HCT116 (cell line): Measurements from ENCODE around the gene SHROOM3. TPM values are rescaled to one million over a fixed set of nuclear protein-coding genes. Genes with fewer than 3 reads are reported as not detected.

Source experiments
- ATAC-seq: fragments of 200-7000 bp; cut with Tn5 transposase; 2 replicates; pipeline ENCODE4 v1.9.1; 2020; ENCODE audit warnings: mild to moderate bottlenecking, moderate library complexity
- BruUV-seq: library from RNA; stranded (reverse); fragments of 400-500 nt; replicated peaks from 2 replicates; lab custom pipeline; 2021; lab: Mats Ljungman, UMichigan
- CTCF ChIA-PET: fragments of 300-600 bp; sonication (Branson Sonifier 250); formaldehyde crosslinking; loops from one replicate; lab custom pipeline; 2021; ENCODE audit warnings: antibody characterized with exemption; lab: Charles Lee
- POLR2A ChIA-PET: fragments of 300-600, 350-600 bp; sonication (Branson Sonifier 250); formaldehyde crosslinking; loops from one replicate; lab custom pipeline; 2021; ENCODE audit warnings: antibody characterized with exemption; lab: Charles Lee
- RAD21 ChIA-PET, 2 experiments: fragments of 300-600 bp; sonication (Branson Sonifier 250); formaldehyde crosslinking; loops; one replicate each; lab custom pipeline; 2023; ENCODE audit warnings: low total read pairs in 2 of 2; ENCODE audit not compliant: uncharacterized antibody in 2 of 2, unreplicated experiment in 2 of 2, low non-redundant PET in 1 of 2; lab: Charles Lee
- DNase-seq: peaks from one replicate; pipeline ENCODE4 v3.0.0-alpha.2; 2010; ENCODE audit warnings: low read depth, low spot score
- H2AFZ ChIP-seq: fragments of 200-600 bp; shearing (Covaris generic), sonication (generic); 2 replicates; pipeline ENCODE4 v1.6.1; 2017; ENCODE audit warnings: low read depth, mixed run types, mixed read lengths, antibody characterized with exemption, low read length; ENCODE audit not compliant: poor library complexity, severe bottlenecking
- H3K27ac ChIP-seq: 2 replicates; pipeline ENCODE4 v1.5.1; 2012; ENCODE audit warnings: low read depth, low read length
- H3K27me3 ChIP-seq: fragments of 200-600 bp; sonication (generic); 2 replicates; pipeline ENCODE4 v1.6.1; 2016; ENCODE audit warnings: mixed run types, low read length, mixed read lengths; ENCODE audit not compliant: insufficient read depth
- H3K36me3 ChIP-seq, 2 experiments: fragments of 200-500 bp in 1 of 2; fragments of 200-600 bp in 1 of 2; sonication (Bioruptor generic) in 1 of 2; sonication (generic) in 1 of 2; 2 replicates each; pipeline versions ENCODE4 v1.5.1 to v1.6.1; 2014 to 2016; ENCODE audit warnings: low read length in 2 of 2, inconsistent platforms in 1 of 2, mixed read lengths in 1 of 2, mixed run types in 1 of 2; ENCODE audit not compliant: insufficient read depth in 2 of 2, control insufficient read depth in 1 of 2
- H3K4me1 ChIP-seq, 2 experiments: fragments of 200-600 bp in 1 of 2; sonication (generic) in 1 of 2; 2 replicates each; pipeline versions ENCODE4 v1.5.1 to v1.6.1; 2012 to 2017; ENCODE audit warnings: low read length in 2 of 2, inconsistent platforms in 1 of 2, mild to moderate bottlenecking in 1 of 2, mixed read lengths in 1 of 2, mixed run types in 1 of 2, moderate library complexity in 1 of 2; ENCODE audit not compliant: insufficient read depth in 2 of 2, control insufficient read depth in 1 of 2
- H3K4me2 ChIP-seq: fragments of 200-600 bp; sonication (generic); 2 replicates; pipeline ENCODE4 v1.6.1; 2017; ENCODE audit warnings: mixed run types, low read length, mixed read lengths
- H3K4me3 ChIP-seq, 2 experiments: fragments of 200-600 bp in 1 of 2; sonication (generic) in 1 of 2; replicated peaks in 1 of 2; 2 replicates each; pipeline ENCODE4 v1.5.1; 2011 to 2016; ENCODE audit warnings: low read length in 2 of 2, control low read depth in 1 of 2, low read depth in 1 of 2, mild to moderate bottlenecking in 1 of 2, mixed read lengths in 1 of 2, mixed run types in 1 of 2
- H3K79me2 ChIP-seq: fragments of 200-600 bp; sonication (generic); 2 replicates; pipeline ENCODE4 v1.6.1; 2017; ENCODE audit warnings: mild to moderate bottlenecking, mixed run types, low read length, moderate library complexity, mixed read lengths; ENCODE audit not compliant: insufficient read depth
- H3K9ac ChIP-seq: fragments of 200-600 bp; sonication (generic); 2 replicates; pipeline ENCODE4 v1.6.1; 2016; ENCODE audit warnings: low read length, mixed read lengths
- H3K9me2 ChIP-seq: fragments of 200-600 bp; sonication (generic), shearing (Covaris generic); 2 replicates; pipeline ENCODE4 v1.6.1; 2017; ENCODE audit warnings: mixed run types, mild to moderate bottlenecking, moderate library complexity; ENCODE audit not compliant: insufficient read depth
- H3K9me3 ChIP-seq, 2 experiments: fragments of 200-500 bp in 1 of 2; fragments of 200-600 bp in 1 of 2; sonication (Bioruptor generic) in 1 of 2; sonication (generic) in 1 of 2; 2 replicates each; pipeline ENCODE4 v1.6.1; 2014 to 2017; ENCODE audit warnings: low read length in 2 of 2, mixed read lengths in 2 of 2, inconsistent platforms in 1 of 2, low read depth in 1 of 2, mild to moderate bottlenecking in 1 of 2, mixed run types in 1 of 2, moderate library complexity in 1 of 2; ENCODE audit not compliant: control insufficient read depth in 1 of 2, insufficient read depth in 1 of 2
- H4K20me1 ChIP-seq: fragments of 200-600 bp; sonication (generic), shearing (Covaris generic); 2 replicates; pipeline ENCODE4 v1.6.1; 2017; ENCODE audit warnings: mixed run types, mild to moderate bottlenecking, moderate library complexity; ENCODE audit not compliant: insufficient read depth
- CBX3 ChIP-seq: IDR thresholded peaks from 2 replicates; pipeline ENCODE4 v1.6.1; 2012; ENCODE audit warnings: low read depth
- EGR1 ChIP-seq: IDR thresholded peaks from 2 replicates; pipeline ENCODE4 v1.6.1; 2012; ENCODE audit warnings: low read depth
- ELF1 ChIP-seq: IDR thresholded peaks from 2 replicates; pipeline ENCODE4 v1.6.1; 2012; ENCODE audit warnings: low read depth, borderline replicate concordance
- EZH2 ChIP-seq: fragments of 200-600 bp; sonication (generic); IDR thresholded peaks from 2 replicates; pipeline ENCODE4 v1.6.1; 2017; ENCODE audit warnings: antibody characterized with exemption, mixed run types
- EZH2phosphoT487 ChIP-seq: fragments of 200-600 bp; IDR thresholded peaks from 2 replicates; pipeline ENCODE4 v1.6.1; 2018; ENCODE audit warnings: antibody characterized with exemption, borderline replicate concordance
- FOSL1 ChIP-seq: IDR thresholded peaks from 2 replicates; pipeline ENCODE4 v1.6.1; 2012; ENCODE audit warnings: low read depth
- JUND ChIP-seq: IDR thresholded peaks from 2 replicates; pipeline ENCODE4 v1.6.1; 2012
- POLR2A ChIP-seq: IDR thresholded peaks from 2 replicates; pipeline ENCODE4 v1.7.0; 2011; ENCODE audit warnings: borderline replicate concordance; ENCODE audit not compliant: insufficient read depth, insufficient read length; ENCODE audit errors: extremely low read depth
- POLR2AphosphoS5 ChIP-seq: IDR thresholded peaks from 2 replicates; pipeline ENCODE4 v1.6.1; 2011; ENCODE audit warnings: mild to moderate bottlenecking, low read depth, low read length, moderate library complexity
- RAD21 ChIP-seq: IDR thresholded peaks from 2 replicates; pipeline ENCODE4 v1.6.1; 2012; ENCODE audit warnings: low read depth, mild to moderate bottlenecking
- SP1 ChIP-seq: IDR thresholded peaks from 2 replicates; pipeline ENCODE4 v1.6.1; 2012; ENCODE audit warnings: low read depth
- SRF ChIP-seq: IDR thresholded peaks from 2 replicates; pipeline ENCODE4 v1.6.1; 2012; ENCODE audit warnings: low read depth
- TCF7L2 ChIP-seq: IDR thresholded peaks from 2 replicates; pipeline ENCODE4 v1.7.0; 2011; ENCODE audit warnings: borderline replicate concordance, inconsistent platforms; ENCODE audit not compliant: insufficient read depth, insufficient read length; ENCODE audit errors: extremely low read depth
- ZFX ChIP-seq: fragments of 450-650 bp; IDR thresholded peaks from 2 replicates; pipeline ENCODE4 v1.6.1; 2017
- ZNF274 ChIP-seq: fragments of 200-500 bp; sonication (Bioruptor generic); IDR thresholded peaks from 2 replicates; pipeline ENCODE4 v1.6.1; 2014; ENCODE audit warnings: mild to moderate bottlenecking, low read depth, low read length, inconsistent platforms
- intact Hi-C: fragments of 100-400 bp; cut with micrococcal nuclease; formaldehyde crosslinking; loops from 2 replicates; pipeline ENCODE4 v1.10.0; 2022
- total RNA-seq: library from RNA; stranded (reverse); gene quantifications from one replicate; pipeline ENCODE4 v1.2.1, GENCODE V29; 2021; ENCODE audit not compliant: unreplicated experiment
- TF ChIP-seq, protein P1 (sequence below): IDR thresholded peaks from 2 replicates; pipeline ENCODE4 v1.6.1; 2012
- TF ChIP-seq, protein P2 (sequence below): IDR thresholded peaks from 2 replicates; pipeline ENCODE4 v1.6.1; 2011; ENCODE audit warnings: mild to moderate bottlenecking, low read length, moderate library complexity; ENCODE audit not compliant: insufficient replicate concordance; ENCODE audit errors: extremely low read depth
- TF ChIP-seq, protein P3 (sequence below): IDR thresholded peaks from 2 replicates; pipeline ENCODE4 v1.6.1; 2012; ENCODE audit warnings: low read depth

SHROOM3 gene
- total RNA-seq, 1 experiment from 2014 or later, result 22.5 TPM

DNA sequence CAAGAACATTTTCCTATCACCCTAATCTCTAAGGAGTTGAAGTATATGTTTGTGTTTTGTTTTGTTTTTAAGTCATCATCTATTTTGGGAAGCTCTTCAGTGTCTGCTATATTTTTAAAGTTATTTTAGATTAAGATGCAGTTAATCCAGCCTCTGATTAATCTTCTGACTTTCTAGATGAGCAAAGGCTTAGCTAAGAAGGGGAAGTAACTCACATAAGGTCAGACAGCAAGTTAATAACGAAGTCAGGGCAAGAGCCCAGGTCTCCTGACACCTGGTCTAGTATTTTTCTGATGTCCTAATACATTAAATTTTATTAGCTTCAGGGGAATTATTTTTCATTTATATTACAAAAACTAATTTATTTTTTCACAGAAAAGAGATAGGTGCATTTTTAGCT is 294.4 kb downstream of the SHROOM3 start (continued):
- TF ChIP-seq POLR2AphosphoS5, result no peak
- TF ChIP-seq, protein P1, sequence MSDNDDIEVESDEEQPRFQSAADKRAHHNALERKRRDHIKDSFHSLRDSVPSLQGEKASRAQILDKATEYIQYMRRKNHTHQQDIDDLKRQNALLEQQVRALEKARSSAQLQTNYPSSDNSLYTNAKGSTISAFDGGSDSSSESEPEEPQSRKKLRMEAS, result no peak
- no peak for TF ChIP-seq POLR2A
- TF ChIP-seq ELF1, result no peak
- TF ChIP-seq SP1, result no peak
- no peak for TF ChIP-seq ZFX
- TF ChIP-seq SRF, result no peak

DNA sequence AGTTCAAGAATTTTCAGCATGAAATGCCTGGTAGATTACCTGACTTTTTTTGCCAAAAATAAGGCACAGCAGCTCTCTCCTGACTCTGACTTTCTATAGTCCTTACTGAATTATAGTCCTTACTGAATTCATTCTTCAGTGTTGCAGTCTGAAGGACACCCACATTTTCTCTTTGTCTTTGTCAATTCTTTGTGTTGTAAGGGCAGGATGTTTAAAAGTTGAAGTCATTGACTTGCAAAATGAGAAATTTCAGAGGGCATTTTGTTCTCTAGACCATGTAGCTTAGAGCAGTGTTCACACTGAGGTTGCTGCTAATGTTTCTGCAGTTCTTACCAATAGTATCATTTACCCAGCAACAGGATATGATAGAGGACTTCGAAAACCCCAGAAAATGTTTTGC is 295.0 kb downstream of the SHROOM3 start:
- Histone ChIP-seq H3K36me3 (no peaks in the 10 kb centered on the region), H3K4me1 (peaks cover 10 to 13% of the 10 kb centered on the region in 2 experiments), H3K9me2 (no peaks in the 10 kb centered on the region), H3K4me3 (no peak overlapping the region), H4K20me1 (no peaks in the 10 kb centered on the region), H2AFZ (no peak overlapping the region), H3K4me2 (no peak overlapping the region), H3K27ac (no peak overlapping the region)
- DNase-seq, result no peak
- CTCF ChIA-PET, result no interaction called here
- no TSS peak for BruUV-seq
- no peak for ATAC-seq
- POLR2A ChIA-PET, result no interaction called here
- TF ChIP-seq ZNF274 (no peak), FOSL1 (no peak), EZH2 (no peak), ZFX (no peak), CBX3 (no peak), POLR2AphosphoS5 (no peak), EZH2phosphoT487 (no peak), SP1 (no peak), EGR1 (no peak), TCF7L2 (no peak), JUND (no peak), RAD21 (no peak)
- TF ChIP-seq, protein P1, result no peak
- TF ChIP-seq, protein P2, sequence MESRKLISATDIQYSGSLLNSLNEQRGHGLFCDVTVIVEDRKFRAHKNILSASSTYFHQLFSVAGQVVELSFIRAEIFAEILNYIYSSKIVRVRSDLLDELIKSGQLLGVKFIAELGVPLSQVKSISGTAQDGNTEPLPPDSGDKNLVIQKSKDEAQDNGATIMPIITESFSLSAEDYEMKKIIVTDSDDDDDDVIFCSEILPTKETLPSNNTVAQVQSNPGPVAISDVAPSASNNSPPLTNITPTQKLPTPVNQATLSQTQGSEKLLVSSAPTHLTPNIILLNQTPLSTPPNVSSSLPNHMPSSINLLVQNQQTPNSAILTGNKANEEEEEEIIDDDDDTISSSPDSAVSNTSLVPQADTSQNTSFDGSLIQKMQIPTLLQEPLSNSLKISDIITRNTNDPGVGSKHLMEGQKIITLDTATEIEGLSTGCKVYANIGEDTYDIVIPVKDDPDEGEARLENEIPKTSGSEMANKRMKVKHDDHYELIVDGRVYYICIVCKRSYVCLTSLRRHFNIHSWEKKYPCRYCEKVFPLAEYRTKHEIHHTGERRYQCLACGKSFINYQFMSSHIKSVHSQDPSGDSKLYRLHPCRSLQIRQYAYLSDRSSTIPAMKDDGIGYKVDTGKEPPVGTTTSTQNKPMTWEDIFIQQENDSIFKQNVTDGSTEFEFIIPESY, result no peak
- TF ChIP-seq, protein P3, sequence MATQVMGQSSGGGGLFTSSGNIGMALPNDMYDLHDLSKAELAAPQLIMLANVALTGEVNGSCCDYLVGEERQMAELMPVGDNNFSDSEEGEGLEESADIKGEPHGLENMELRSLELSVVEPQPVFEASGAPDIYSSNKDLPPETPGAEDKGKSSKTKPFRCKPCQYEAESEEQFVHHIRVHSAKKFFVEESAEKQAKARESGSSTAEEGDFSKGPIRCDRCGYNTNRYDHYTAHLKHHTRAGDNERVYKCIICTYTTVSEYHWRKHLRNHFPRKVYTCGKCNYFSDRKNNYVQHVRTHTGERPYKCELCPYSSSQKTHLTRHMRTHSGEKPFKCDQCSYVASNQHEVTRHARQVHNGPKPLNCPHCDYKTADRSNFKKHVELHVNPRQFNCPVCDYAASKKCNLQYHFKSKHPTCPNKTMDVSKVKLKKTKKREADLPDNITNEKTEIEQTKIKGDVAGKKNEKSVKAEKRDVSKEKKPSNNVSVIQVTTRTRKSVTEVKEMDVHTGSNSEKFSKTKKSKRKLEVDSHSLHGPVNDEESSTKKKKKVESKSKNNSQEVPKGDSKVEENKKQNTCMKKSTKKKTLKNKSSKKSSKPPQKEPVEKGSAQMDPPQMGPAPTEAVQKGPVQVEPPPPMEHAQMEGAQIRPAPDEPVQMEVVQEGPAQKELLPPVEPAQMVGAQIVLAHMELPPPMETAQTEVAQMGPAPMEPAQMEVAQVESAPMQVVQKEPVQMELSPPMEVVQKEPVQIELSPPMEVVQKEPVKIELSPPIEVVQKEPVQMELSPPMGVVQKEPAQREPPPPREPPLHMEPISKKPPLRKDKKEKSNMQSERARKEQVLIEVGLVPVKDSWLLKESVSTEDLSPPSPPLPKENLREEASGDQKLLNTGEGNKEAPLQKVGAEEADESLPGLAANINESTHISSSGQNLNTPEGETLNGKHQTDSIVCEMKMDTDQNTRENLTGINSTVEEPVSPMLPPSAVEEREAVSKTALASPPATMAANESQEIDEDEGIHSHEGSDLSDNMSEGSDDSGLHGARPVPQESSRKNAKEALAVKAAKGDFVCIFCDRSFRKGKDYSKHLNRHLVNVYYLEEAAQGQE, result no peak
- TF ChIP-seq, all 23 proteins: peak for 0
- Histone ChIP-seq H3K9me3 (no peaks in the 10 kb centered on the region), H3K27me3 (no peaks in the 10 kb centered on the region), H3K79me2 (no peaks in the 10 kb centered on the region), H3K9ac (no peak overlapping the region)
- intact Hi-C loops, result no loop called here
- RAD21 ChIA-PET, result no interaction called here
